NT2/D1 (cell line): ENCODE data around the gene TTL.
"Not testable (repeated sequence)": the region's sequence is repeated elsewhere in the genome, so short reads cannot be mapped to it uniquely, and the experiment has no call there.

Experiments
- SUZ12 ChIP-seq: IDR thresholded peaks from 2 replicates; pipeline ENCODE4 v1.6.1; 2011; ENCODE audit not compliant: insufficient read length, insufficient read depth; ENCODE audit errors: extremely low read depth
- YY1 ChIP-seq: IDR thresholded peaks from 2 replicates; pipeline ENCODE4 v1.6.1; 2011; ENCODE audit not compliant: insufficient read length, insufficient read depth
- ZNF274 ChIP-seq: IDR thresholded peaks from 2 replicates; pipeline ENCODE4 v1.6.1; 2011; ENCODE audit warnings: mild to moderate bottlenecking, low read depth, low read length

DNA sequence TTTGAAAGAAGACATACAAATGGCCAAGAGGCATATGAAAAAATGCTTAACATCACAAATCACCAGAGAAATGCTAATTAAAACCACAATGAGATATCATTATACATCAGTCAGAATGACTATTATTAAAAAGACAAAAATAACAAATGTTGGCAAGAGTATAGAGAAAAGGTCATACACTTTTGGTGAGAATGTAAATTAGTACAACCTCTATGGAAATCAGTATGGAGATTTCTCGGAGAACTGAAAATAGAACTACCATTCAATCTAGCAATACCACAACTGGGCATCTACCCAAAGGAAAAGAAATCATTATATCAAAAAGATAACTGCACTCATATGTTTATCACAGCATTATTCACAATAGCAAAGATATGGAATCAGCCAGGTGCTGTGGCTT lies 37.7 kb upstream of the TTL start:
- not testable (repeated sequence) for TF ChIP-seq YY1, ZNF274, SUZ12
